KMS-11 (cell line): ENCODE data around the gene ARHGEF3.

Experiments used
- H2AFZ ChIP-seq: fragments of 200-600 bp; sonication (generic); 2 replicates; pipeline ENCODE4 v1.6.1; 2016; ENCODE audit warnings: antibody characterized with exemption, mixed run types, low read depth
- H3K27ac ChIP-seq: fragments of 200-600 bp; sonication (generic); 2 replicates; pipeline ENCODE4 v1.6.1; 2016; ENCODE audit warnings: mild to moderate bottlenecking, mixed run types
- H3K27me3 ChIP-seq: fragments of 200-600 bp; sonication (generic); 2 replicates; pipeline ENCODE4 v1.6.1; 2017; ENCODE audit warnings: mild to moderate bottlenecking, low read depth, mixed run types, moderate library complexity; ENCODE audit not compliant: insufficient read depth
- H3K36me3 ChIP-seq: fragments of 200-600 bp; sonication (generic); 2 replicates; pipeline ENCODE4 v1.6.1; 2017; ENCODE audit warnings: mild to moderate bottlenecking, mixed run types; ENCODE audit not compliant: insufficient read depth
- H3K4me1 ChIP-seq: fragments of 200-600 bp; sonication (generic); 2 replicates; pipeline ENCODE4 v1.6.1; 2016; ENCODE audit warnings: mild to moderate bottlenecking, low read depth, mixed run types; ENCODE audit not compliant: poor library complexity, severe bottlenecking
- H3K4me2 ChIP-seq: fragments of 200-600 bp; sonication (generic); 2 replicates; pipeline ENCODE4 v1.7.0; 2016; ENCODE audit warnings: mild to moderate bottlenecking, mixed run types
- H3K4me3 ChIP-seq: fragments of 200-600 bp; sonication (generic); IDR thresholded peaks from 2 replicates; pipeline ENCODE4 v1.6.1; 2017; ENCODE audit warnings: low read depth, low read length, mixed read lengths; ENCODE audit not compliant: insufficient read depth
- H3K79me2 ChIP-seq: fragments of 200-600 bp; sonication (generic); 2 replicates; pipeline ENCODE4 v1.6.1; 2016; ENCODE audit warnings: low read depth, mixed run types; ENCODE audit not compliant: insufficient read depth
- H3K9ac ChIP-seq: fragments of 200-600 bp; sonication (generic); 2 replicates; pipeline ENCODE4 v1.6.1; 2016; ENCODE audit warnings: mild to moderate bottlenecking, mixed run types
- H4K20me1 ChIP-seq: fragments of 200-600 bp; sonication (generic); 2 replicates; pipeline ENCODE4 v1.6.1; 2016; ENCODE audit warnings: mild to moderate bottlenecking, mixed run types; ENCODE audit not compliant: insufficient read depth
- CTCF ChIP-seq: fragments of 200-600 bp; sonication (generic); conservative IDR thresholded peaks from 2 replicates; pipeline ENCODE4 v1.6.1; 2017; ENCODE audit warnings: low read depth, mild to moderate bottlenecking, antibody characterized with exemption, low read length, moderate library complexity, mixed read lengths

Gene ARHGEF3

GRCh38 chr3:56689303-56689702, 112.4 kb downstream of the ARHGEF3 start:
- no peaks in the 10 kb centered on the region for H3K79me2 ChIP-seq
- H3K36me3 ChIP-seq, result no peaks in the 10 kb centered on the region
- no peak overlapping the region for H3K4me3 ChIP-seq
- H3K27me3 ChIP-seq, result no peaks in the 10 kb centered on the region
- no peak overlapping the region for H2AFZ ChIP-seq
- no peak overlapping the region for H3K9ac ChIP-seq
- H3K4me1 ChIP-seq, result peaks cover 14% of the 10 kb centered on the region
- no peak for TF ChIP-seq CTCF
- no peak overlapping the region for H3K4me2 ChIP-seq
- no peaks in the 10 kb centered on the region for H4K20me1 ChIP-seq
- H3K27ac ChIP-seq, result no peak overlapping the region

- Histone ChIP-seq H3K36me3 (no peaks in the 10 kb centered on the region), H4K20me1 (no peaks in the 10 kb centered on the region), H3K4me2 (no peak overlapping the region), H3K27ac (no peak overlapping the region), H2AFZ (no peak overlapping the region), H3K9ac (no peak overlapping the region), H3K79me2 (no peaks in the 10 kb centered on the region), H3K4me3 (no peak overlapping the region), H3K4me1 (peaks cover 6% of the 10 kb centered on the region), H3K27me3 (no peaks in the 10 kb centered on the region)
- TF ChIP-seq CTCF, result no peak
Measured at GRCh38 chr3:56688191-56688590, 113.6 kb downstream of the ARHGEF3 start.

DNA sequence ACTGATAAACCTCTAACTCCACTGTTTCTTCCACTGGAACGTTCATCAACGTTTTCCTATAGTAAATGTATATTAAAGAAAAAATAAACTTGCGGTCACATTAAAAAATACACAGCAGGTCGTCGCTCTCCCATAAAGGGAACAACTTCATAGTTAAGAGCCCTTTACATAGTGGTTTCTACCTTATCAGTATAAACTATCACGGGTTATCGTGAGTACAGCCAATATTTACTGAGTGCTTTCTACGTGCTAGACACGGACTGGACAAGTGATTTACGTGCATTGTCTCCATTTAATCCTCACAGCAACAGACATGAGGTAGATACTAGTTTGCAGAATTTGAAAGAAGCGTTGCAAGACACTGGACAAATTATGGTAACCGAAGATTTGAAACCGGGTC, 117.7 kb downstream of the ARHGEF3 start:
- no peak for TF ChIP-seq CTCF
- H2AFZ ChIP-seq, result no peak overlapping the region
- no peaks in the 10 kb centered on the region for H3K36me3 ChIP-seq
- no peaks in the 10 kb centered on the region for H4K20me1 ChIP-seq
- H3K4me2 ChIP-seq, result no peak overlapping the region
- H3K4me3 ChIP-seq, result no peak overlapping the region
- peaks cover 33% of the 10 kb centered on the region for H3K79me2 ChIP-seq
- H3K9ac ChIP-seq, result no peak overlapping the region
- no peaks in the 10 kb centered on the region for H3K27me3 ChIP-seq
- no peak overlapping the region for H3K27ac ChIP-seq
- H3K4me1 ChIP-seq, result peaks cover 22% of the 10 kb centered on the region

DNA sequence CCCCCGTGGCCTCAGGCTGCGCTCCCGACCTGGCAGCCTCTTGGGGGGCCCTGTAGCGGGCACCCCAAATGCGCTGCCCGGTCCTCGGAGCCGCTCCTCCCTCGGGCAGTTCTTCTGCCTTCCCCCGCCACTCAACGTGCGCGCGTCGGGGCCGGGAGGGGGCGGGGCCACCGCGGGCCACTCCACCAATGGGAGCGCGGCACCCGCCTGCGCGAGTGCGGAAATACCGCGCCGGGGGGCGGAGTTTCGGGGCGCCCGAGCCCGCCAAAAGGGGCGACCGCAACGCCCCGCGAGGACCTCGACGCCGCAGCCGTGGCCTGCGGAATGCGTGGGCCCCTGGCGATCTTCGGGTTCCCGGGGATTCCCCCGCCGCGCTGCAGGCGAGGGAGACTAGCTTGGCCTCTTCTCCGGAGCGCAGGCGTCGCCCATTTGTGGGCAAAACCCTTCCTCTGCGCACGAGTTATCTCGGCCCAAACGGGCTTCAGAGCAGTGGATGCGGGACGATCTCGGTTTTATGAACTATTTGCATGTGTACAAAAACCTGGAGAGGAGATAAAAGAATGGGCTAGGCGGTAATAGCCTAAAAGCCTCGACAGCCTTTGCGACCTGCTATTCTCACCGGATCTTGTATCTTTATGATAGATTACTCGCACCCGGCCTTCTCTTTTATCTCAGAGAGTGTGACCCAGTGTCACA, 118.5 kb downstream of the ARHGEF3 start, which contains the start of gene TASOR:
TASOR (minus strand) TSS at position 144 of the 696 bp plus-strand sequence. CDS start 259 bp downstream, outside the sequence.
- no peak for TF ChIP-seq CTCF
- peaks cover 41% of the 10 kb centered on the region for H3K79me2 ChIP-seq
- H3K36me3 ChIP-seq, result no peaks in the 10 kb centered on the region
- H3K4me2 ChIP-seq, result peak within 1 kb of the TSS; percentile 94
- H2AFZ ChIP-seq, result peak within 1 kb of the TSS; percentile 86
- H4K20me1 ChIP-seq, result no peaks in the 10 kb centered on the region
- peak within 1 kb of the TSS; percentile 92 for H3K9ac ChIP-seq
- no peaks in the 10 kb centered on the region for H3K27me3 ChIP-seq
- H3K4me1 ChIP-seq, result peaks cover 22% of the 10 kb centered on the region
- H3K27ac ChIP-seq, result peak within 1 kb of the TSS; percentile 96
- H3K4me3 ChIP-seq, result no peak within 1 kb of the TSS
